CD4-positive, alpha-beta T cell (primary cell): ENCODE data around the gene ZDBF2. TPM values are rescaled to one million over a fixed set of nuclear protein-coding genes. Genes with fewer than 3 reads are reported as not detected.

ENCODE experiments used
- ATAC-seq: fragments of 200-7000 bp; cut with Tn5 transposase; one replicate; pipeline ENCODE4 v1.10.0; 2022; ENCODE audit warnings: mild to moderate bottlenecking; ENCODE audit not compliant: poor library complexity
- CTCF ChIA-PET: fragments of 350-600 bp; sonication (Branson Sonifier 250); formaldehyde crosslinking; loops from one replicate; lab custom pipeline; 2021; ENCODE audit warnings: antibody characterized with exemption, inconsistent platforms; lab: Charles Lee
- POLR2A ChIA-PET: fragments of 350-600 bp; sonication (Branson Sonifier 250); formaldehyde crosslinking; loops from one replicate; lab custom pipeline; 2021; ENCODE audit warnings: antibody characterized with exemption, inconsistent platforms; lab: Charles Lee
- DNase-seq, 14 experiments: peaks; one replicate each; pipeline ENCODE4 v3.0.0-alpha.2; 2013 to 2020; ENCODE audit warnings: mixed read lengths in 2 of 14
- H3K27ac ChIP-seq, 2 donors: one replicate each; pipeline versions ENCODE4 v1.5.1 to v1.7.0; 2013; ENCODE audit warnings: low read length in 2 of 2, low read depth in 1 of 2, mild to moderate bottlenecking in 1 of 2
- H3K27me3 ChIP-seq, 2 experiments: 1 replicate in 1 of 2; 2 replicates in 1 of 2; pipeline versions ENCODE4 v1.6.1 to v1.7.0; 2013; ENCODE audit warnings: low read length in 2 of 2, control low read depth in 1 of 2, mild to moderate bottlenecking in 1 of 2, moderate library complexity in 1 of 2; ENCODE audit not compliant: insufficient read depth in 2 of 2, control insufficient read depth in 1 of 2
- H3K36me3 ChIP-seq: one replicate; pipeline ENCODE4 v1.6.1; 2013; ENCODE audit warnings: low read length, control low read depth; ENCODE audit not compliant: insufficient read depth
- H3K4me1 ChIP-seq: one replicate; pipeline ENCODE4 v1.6.1; 2013; ENCODE audit warnings: low read length, control low read depth; ENCODE audit not compliant: insufficient read depth
- H3K4me3 ChIP-seq: one replicate; pipeline ENCODE4 v1.5.1; 2013; ENCODE audit warnings: mild to moderate bottlenecking, low read length, moderate library complexity
- H3K9me3 ChIP-seq, 2 experiments: 1 replicate in 1 of 2; 2 replicates in 1 of 2; pipeline versions ENCODE4 v1.6.1 to v1.7.0; 2013; ENCODE audit warnings: low read length in 2 of 2, mild to moderate bottlenecking in 2 of 2, control low read depth in 1 of 2, moderate library complexity in 1 of 2; ENCODE audit not compliant: control insufficient read depth in 1 of 2, insufficient read depth in 1 of 2
- H3K27ac Mint-ChIP-seq: one replicate; pipeline ENCODE4 v1.8.0; 2020; ENCODE audit warnings: mixed read lengths
- H3K27me3 Mint-ChIP-seq: one replicate; pipeline ENCODE4 v1.8.0; 2021; ENCODE audit warnings: mixed read lengths
- H3K36me3 Mint-ChIP-seq: one replicate; pipeline ENCODE4 v1.8.0; 2021; ENCODE audit warnings: low read depth, mixed read lengths
- H3K4me1 Mint-ChIP-seq: one replicate; pipeline ENCODE4 v1.8.0; 2021; ENCODE audit warnings: low read depth, mixed read lengths
- H3K4me3 Mint-ChIP-seq: one replicate; pipeline ENCODE4 v1.8.0; 2020; ENCODE audit warnings: mild to moderate bottlenecking, mixed read lengths
- H3K9me3 Mint-ChIP-seq: one replicate; pipeline ENCODE4 v1.8.0; 2020; ENCODE audit warnings: mixed read lengths
- CTCF ChIP-seq: fragments of 200-600 bp; IDR thresholded peaks from one replicate; pipeline ENCODE4 v1.8.0; 2022; ENCODE audit warnings: antibody characterized with exemption, mild to moderate bottlenecking
- intact Hi-C, 2 experiments: fragments of 100-400 bp; cut with DNase I in 1 of 2; cut with micrococcal nuclease in 1 of 2; formaldehyde crosslinking; loops; one replicate each; pipeline versions ENCODE4 v1.15.1 to v1.9.0; 2023 to 2025; cut with DNase I, micrococcal nuclease
- total RNA-seq, 174 experiments: library from RNA in 2 of 174; stranded (reverse) in 2 of 174; gene quantifications; one replicate each; pipeline ENCODE4 v1.2.3 and lab custom pipeline; 2021 to 2026

The ZDBF2 gene
- total RNA-seq, 2 experiments from 2014 or later: 28.7 to 29.7 TPM

DNA sequence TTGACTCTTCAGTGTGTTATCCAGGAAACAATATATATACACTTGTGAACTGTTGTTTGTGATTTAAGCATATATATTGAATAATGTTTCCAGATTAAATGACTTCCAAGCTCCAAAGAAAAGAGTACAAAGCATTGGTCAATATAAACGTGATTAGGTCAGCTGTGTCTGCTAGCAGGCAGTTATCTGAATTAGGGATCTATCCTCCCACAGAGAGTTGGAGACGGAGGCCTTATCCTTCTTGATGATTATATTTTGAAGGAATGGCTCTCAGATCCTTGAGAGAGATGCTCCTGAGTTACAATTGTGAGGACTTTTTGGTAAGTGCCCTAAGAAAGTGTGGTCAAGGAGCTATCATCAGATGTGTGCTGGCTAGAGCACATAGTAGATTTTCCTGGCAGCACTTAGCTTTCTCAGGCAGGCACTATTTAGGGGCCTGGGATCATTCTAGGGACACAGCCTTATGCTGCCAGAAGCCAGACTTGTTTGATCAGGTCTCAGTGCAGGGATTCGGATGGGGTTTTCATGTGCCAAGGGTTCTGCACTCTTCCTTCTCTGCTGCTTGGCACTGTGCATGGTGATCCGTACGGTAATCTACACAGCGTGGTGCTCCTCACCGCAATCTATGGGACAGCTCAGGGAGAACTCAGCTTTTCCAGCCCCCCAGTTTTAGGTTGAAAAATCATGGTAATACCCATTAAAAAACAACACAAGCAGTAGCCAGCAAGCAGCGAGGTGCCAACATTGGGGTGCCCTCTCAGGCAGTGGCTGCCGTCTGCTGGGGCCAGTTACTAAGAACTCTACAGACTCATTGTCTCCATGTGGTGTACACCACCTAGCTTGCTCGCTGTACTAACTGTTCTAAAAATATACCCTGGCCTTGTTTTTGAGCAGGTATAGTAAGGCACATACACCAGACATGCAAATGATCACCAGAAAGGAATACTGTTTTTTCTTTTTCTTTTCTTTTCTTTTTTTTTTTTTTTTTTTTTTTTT lies 8.0 kb upstream of the ZDBF2 start:
- Mint-ChIP-seq H3K36me3 (no peaks in the 10 kb centered on the region), H3K27ac (no peak overlapping the region), H3K4me3 (no peak overlapping the region), H3K4me1 (no peaks in the 10 kb centered on the region), H3K27me3 (peaks cover 84% of the 10 kb centered on the region), H3K9me3 (no peaks in the 10 kb centered on the region)
- TF ChIP-seq CTCF: no peak
- DNase-seq (no peak), ATAC-seq (no peak)
- H3K4me1 ChIP-seq: no peaks in the 10 kb centered on the region
- no peaks in the 10 kb centered on the region for H3K36me3 ChIP-seq
- intact Hi-C loops: no loop called here
- H3K9me3 ChIP-seq: peaks cover 0 to 5% of the 10 kb centered on the region in 2 experiments
- H3K4me3 ChIP-seq: no peak overlapping the region
- peaks cover 46 to 68% of the 10 kb centered on the region in 2 experiments for H3K27me3 ChIP-seq
- no peak overlapping the region for H3K27ac ChIP-seq
- CTCF ChIA-PET: no interaction called here
- POLR2A ChIA-PET: no interaction called here

DNA sequence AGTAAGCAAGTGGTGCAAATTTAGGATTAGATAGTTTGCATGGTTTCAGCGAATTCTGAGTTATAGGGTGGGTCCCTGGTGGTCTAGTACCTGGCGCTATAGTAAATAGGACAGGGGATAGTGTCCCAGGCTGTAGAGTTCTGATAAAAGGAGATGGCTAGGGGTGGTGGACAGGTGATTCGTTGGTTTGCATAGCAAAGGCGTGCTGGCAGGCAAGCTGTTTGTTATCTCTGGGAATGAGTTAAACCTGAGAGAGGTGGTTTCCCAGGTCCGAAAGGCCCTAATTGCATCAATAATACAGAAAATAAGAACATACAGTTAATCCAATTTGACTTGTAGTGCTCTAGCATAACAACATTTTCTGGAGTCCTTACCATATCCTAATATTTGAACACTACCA lies 6.9 kb upstream of the ZDBF2 start:
- Mint-ChIP-seq H3K4me1 (no peaks in the 10 kb centered on the region), H3K27ac (no peak overlapping the region), H3K9me3 (no peaks in the 10 kb centered on the region), H3K4me3 (no peak overlapping the region), H3K27me3 (peaks cover 85% of the 10 kb centered on the region), H3K36me3 (no peaks in the 10 kb centered on the region)
- Histone ChIP-seq H3K27ac (no peak overlapping the region), H3K9me3 (peaks cover 0 to 14% of the 10 kb centered on the region in 2 experiments), H3K27me3 (peaks cover 49 to 59% of the 10 kb centered on the region in 2 experiments), H3K4me1 (no peaks in the 10 kb centered on the region), H3K4me3 (no peak overlapping the region), H3K36me3 (no peaks in the 10 kb centered on the region)
- ChIA-PET POLR2A (no interaction called here), CTCF (no interaction called here)
- no peak for TF ChIP-seq CTCF
- DNase-seq (no peak), ATAC-seq (no peak)
- intact Hi-C loops: no loop called here

- Histone ChIP-seq H3K36me3 (no peaks in the 10 kb centered on the region), H3K27me3 (peaks cover 39 to 50% of the 10 kb centered on the region in 2 experiments), H3K9me3 (peaks cover 0 to 20% of the 10 kb centered on the region in 2 experiments), H3K27ac (no peak overlapping the region), H3K4me1 (peaks cover 15% of the 10 kb centered on the region), H3K4me3 (no peak overlapping the region)
- POLR2A ChIA-PET: no interaction called here
- TF ChIP-seq CTCF: no peak
- Mint-ChIP-seq H3K4me3 (no peak overlapping the region), H3K27me3 (peaks cover 79% of the 10 kb centered on the region), H3K4me1 (peaks cover 22% of the 10 kb centered on the region), H3K27ac (no peak overlapping the region), H3K36me3 (peaks cover 10% of the 10 kb centered on the region), H3K9me3 (no peaks in the 10 kb centered on the region)
- CTCF ChIA-PET: no interaction called here
- intact Hi-C loops: loop anchor here (10.0 kb wide), 3 partner anchors 116 to 1994 kb away; partner anchors contain the start of genes EEF1B2 (in 1 of the 2), FASTKD2 (in 1 of the 2), MDH1B (in 1 of the 2) and NDUFS1 (in 1 of the 2)
- no peak for ATAC-seq
- no peak for DNase-seq
Measured at GRCh38 chr2:206271065-206271464, 3.4 kb upstream of the ZDBF2 start.
